ENCODE results near the gene HAND2.

The HAND2 gene

GRCh38 chr4:173500841-173501591 is 29.0 kb downstream of the HAND2 start:
- no peak for DNase-seq

DNA sequence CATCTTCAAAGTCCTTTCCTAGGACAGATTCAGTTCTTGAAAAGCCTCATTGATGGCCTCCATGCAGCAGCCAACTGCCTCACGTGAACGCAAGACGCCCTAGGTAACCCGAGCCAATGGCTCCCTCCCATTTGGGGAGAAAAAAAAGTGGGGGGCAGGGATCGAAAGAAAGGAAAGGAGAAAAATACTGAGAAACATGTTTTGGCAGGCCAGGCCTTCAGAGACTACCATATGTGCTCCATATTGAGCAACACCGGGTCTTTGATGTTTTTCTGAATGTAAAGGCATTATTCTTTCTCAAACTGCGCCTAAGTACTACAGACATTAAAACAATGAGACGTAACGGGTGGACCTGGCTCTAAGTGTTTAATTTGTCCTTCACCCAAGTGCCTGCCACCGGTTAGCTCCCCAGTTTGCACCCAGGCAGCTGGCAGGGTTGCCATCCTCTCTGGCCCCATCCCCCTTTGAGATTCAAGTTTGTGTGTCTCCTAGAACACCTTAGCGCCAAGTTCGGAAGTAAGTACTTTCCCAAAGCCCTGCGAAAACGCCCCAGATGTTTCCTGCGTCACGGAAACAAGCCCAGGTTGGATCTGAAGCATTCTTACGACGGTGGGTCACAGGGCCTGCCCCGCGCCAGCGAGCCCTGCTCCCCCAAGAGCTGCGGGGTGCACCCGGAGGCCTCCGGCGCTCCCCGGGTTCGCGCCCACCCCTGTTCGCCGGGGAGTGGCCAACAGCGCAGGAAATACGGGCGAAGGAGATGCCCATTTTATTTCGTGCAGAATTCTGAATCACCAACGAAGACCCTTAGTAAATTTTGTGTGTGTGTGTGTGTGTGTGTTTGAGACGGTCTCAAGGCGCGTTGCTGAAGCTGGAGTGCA is 30.1 kb downstream of the HAND2 start:
- no peak for DNase-seq

DNA sequence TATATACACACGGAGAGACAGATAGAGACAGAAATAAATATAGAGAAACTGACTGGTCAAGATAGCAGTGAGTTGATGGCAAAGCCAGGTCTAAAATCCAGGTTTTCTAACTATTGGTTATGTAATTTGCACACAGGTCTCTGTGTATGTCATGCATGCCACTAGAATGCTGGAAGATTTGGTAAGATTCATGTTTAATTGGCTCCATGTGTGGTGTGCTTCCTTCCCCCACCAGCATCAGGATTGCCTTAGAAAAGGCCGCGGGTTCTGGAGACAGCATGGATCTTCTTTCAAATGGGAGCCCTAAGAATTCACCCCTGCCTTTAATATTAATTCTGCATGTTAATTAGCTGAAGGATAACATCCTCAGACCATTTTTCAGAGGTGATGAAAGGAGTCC is 31.3 kb downstream of the HAND2 start:
- DNase-seq = no peak

DNA sequence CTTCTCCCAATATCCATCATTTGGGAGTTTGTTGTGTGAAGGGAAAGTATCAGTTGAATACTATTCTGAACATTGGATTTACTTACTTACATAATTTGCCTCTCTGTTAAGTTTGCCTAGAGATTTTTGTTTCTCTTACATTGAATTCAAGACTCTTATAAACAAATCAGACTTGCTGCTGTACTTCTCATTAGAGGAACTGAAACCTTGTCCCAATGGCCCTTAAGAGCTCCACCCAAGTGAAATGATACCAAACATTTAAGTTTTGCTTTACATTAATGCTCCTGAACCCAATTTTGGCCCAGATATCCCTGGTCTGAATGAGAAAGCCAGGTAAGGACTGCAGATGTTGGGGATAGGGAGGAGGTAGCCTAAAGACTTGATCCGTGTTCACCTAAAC is 32.0 kb downstream of the HAND2 start:
- DNase-seq = no peak

DNA sequence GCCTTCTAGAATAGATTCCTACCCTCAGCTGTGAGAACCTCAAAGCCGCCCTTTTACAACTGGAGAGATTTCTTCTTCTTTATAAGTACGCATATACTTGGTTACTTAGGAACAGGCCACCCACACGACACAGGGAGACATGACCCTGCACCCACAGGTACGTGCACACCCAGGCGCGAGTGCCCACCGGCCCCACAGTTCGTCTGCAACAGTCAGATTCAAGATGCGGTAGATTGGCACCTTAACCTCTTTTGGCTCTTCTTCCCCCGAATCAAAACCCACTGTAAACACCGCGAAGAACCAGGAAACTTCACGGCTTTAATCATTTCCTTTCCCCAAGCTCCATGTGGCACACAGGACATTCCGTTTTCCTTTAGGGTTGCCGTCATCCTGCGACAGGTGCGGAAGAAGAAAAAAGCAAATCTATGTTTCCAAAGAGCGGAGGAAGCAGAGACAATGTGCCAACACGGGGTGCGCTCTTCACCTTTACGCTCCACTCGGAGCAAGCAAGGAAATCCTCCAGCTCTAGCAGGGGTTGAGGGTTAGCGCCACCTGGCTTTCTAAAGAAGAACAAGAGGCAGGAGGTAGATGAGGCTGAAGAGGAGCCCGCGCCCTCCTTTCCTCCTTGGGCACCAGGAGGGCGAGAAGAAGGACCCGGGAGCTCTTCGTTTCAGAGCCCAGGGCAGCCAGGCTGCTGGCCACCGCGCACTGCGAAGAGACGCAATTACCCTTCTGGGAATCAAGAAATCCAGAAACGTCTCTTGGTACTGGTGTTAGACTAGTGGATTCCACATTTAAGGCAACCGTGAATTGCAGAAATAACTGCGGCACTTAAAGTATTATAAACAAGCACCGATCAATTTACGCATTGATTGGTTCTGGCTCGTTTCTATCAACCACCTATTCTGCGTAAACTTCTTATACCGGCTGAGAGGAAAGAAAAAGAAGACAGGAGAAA is 35.7 kb downstream of the HAND2 start:
- peak; percentile 54 for DNase-seq

GRCh38 chr4:173493041-173493440 is 37.0 kb downstream of the HAND2 start:
- DNase-seq = no peak

GRCh38 chr4:173492315-173492714 is 37.7 kb downstream of the HAND2 start:
- DNase-seq = no peak

GRCh38 chr4:173490817-173491528 is 39.1 kb downstream of the HAND2 start:
- DNase-seq = no peak

GRCh38 chr4:173490256-173490655 is 39.8 kb downstream of the HAND2 start:
- DNase-seq = no peak

DNA sequence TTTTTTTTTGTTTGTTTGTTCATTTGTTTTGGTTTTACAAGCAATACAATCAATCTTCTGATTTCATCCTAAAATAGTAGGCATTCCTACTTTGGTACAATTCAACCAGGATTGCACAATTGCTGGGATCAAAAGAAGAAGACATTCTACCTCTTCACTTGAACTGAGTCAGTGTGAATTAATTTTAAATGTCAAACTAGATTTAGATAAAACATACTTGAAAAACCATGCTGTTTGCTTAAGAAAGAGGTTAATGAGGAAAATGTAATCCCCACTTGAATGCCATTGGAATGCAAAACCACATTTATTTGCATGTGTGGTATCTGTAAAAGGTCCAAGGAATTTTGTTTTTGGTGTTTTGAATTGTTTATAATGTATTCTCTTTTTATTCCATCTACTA is 40.5 kb downstream of the HAND2 start:
- DNase-seq = no peak

DNA sequence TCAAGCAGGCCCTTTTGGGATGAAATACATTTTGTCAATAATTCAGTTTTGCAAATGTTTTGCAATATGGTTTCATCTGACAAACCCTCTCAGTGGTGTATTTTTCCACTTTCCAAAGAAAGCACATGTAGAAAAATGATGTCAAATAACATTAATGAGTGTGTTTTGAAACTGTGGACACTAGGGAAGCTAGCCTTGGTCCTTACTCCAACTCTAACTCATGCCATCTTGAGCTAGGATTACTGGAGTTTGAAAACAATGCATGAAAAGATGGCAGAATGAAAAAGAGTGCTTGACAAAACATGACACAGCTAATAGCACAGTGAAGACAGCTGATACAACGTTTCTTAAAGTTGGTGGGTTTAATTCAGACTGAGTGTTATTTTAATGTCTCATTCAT is 41.4 kb downstream of the HAND2 start:
- DNase-seq = no peak

DNA sequence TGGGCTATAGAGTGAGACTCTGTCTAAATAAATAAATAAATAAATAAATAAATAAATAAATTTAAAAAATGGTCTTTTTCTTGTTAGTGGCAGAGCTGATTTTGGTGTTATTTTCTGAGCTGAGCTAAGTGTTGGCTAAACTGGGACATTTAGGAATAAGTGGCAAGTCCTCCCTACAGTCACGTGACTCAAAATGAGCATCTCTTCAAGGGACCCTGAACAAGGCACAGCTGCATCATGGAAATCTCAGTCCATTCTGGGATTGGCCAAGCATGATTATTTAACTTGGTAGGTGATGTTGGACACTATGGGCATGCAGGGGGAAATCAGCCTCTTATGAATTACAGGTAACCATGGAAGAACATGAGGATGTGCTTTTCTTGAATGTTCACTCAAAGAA is 42.0 kb downstream of the HAND2 start:
- no peak for DNase-seq

DNA sequence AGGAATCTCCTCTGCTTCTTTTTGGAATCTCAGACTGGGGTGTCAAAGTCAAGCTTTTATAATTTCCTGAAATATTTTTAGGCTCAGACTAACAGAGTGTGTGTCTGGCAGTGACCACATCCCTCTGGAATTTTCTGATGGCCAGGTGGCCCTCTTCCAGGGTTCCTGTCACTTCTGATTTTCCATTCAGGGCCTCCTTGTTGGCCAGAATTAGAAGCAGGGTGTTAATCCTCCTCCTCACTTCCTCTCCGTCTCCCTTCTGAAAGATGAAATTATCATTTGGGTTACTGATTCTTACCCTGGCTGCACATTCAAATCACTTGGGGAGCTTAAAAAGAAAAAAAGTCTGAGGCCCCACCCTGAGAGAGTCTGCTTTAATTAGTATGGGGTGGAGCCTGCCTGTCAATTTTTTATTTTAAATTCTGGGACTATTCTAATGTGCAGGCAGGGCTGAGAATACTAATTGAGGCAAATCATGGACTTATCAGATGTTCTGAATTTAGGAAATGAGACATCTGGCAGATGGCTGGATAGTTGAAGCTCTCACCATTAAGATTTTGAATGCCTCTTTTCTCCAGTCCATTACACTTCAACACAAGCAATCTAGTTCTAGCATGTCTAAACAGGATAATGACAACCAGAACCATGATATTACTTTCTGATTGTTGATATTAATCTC is 43.2 kb downstream of the HAND2 start:
- no peak for DNase-seq

- no peak for DNase-seq
These were observed 44.9 kb downstream of the HAND2 start for GRCh38 chr4:173485164-173485563.

DNA sequence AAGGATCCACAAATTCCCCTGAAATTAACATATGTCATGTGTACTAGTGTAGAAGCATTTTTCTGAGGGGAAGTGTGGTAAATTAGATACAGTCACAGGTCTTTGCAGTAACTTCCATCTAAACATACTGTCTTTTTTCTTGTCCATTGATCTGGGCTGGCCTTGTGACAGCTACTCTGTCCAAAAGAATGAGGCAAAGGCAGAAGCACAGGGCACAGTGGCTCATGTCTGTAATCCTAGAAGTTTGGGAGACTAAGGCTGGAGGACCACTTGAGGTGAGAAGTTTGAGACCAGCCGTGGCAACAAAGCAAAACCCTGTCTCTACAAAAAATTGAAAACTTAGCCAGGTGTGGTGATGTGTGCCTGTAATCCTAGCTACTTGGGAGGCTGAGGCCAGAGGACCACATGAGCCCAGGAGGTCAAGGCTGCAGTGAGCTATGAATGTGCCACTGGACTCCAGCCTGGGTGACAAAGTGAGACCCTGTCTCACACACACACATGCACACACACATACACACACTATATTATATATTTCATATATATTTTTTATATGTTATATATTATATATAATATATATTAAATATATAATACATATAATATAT is 47.6 kb downstream of the HAND2 start:
- DNase-seq = no peak

- no peak for DNase-seq
These were observed 51.1 kb downstream of the HAND2 start for GRCh38 chr4:173478913-173479283.

DNA sequence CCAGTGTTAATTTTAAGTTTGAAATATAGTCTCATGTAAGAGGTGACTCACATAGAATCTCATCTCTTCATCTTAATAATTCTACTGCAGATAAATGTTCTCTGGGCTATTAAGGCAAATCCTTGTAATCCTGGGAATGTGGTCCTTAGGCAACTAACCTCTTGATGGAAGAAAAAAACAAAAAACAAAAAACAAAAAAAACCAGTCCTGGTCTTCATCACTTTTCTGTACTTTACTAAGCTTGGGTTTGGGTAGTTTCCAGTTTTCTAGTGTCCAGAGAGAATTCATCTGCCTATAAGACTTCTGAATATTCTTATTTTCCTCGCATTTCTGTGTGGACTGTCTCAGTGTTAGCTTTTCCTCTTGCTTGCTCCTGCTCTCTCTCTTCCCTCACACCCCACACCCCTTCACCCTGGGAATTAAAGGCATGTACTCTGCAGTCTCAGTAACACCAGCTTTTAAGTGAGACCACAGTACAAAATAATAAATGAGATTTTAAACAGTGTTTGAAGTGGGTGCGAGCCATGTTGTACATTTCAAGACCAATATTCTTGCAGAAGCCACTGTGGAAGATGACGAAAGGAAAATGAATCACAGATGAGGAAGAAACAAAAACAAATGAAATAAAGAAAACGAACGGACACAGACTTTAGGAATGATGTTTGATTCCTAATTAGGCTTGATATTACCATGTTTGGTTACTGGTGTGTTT is 51.7 kb downstream of the HAND2 start:
- no peak for DNase-seq

DNA sequence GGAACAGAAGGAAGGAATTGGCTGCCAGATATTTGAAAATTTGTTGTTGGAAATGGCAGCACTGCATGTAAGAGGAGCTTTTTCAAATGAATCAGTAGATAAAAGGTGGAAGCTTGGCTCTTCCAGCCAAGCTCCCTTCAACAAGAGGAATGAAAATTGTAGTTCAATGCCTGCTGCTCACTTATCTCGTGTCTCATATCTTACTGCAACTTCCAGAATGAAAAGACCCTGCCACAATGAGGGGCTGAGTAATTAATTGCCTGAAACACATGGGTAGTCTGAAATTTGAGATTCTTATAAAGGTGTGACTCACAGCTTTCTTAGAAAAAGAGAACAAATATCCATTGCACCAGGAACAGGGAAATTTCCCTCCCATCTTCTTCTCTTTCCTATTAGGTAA is 53.0 kb downstream of the HAND2 start:
- DNase-seq = no peak
